HG02852 (cell line): ENCODE data around the gene ARMC5.

Source experiments
- ATAC-seq: cut with Tn5 transposase; IDR thresholded peaks from one replicate; pipeline ENCODE4 v1.9.1; 2021; ENCODE audit warnings: mild to moderate bottlenecking, moderate library complexity; ENCODE audit not compliant: unreplicated experiment

The ARMC5 gene

DNA sequence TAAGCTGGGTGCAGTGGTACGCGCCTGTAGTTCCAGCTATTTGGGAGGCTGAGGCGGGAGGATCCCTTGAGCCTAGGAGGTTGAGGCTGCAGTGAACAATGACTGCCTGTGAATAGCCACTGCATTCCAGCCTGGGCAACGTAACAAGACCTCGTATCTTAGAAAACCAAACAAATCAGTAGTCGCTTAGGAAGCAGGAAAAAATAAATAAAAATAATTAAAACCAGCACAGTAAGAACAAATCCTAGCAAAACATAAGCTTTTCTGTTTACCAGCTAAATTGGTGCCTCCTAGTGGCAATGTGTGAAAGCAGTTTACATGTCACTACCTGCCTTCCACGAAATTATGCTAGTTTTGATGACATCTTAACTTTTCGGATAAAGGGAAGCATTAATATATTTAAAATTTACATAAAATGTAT lies 1.3 kb downstream of the ARMC5 start:
- no peak for ATAC-seq

DNA sequence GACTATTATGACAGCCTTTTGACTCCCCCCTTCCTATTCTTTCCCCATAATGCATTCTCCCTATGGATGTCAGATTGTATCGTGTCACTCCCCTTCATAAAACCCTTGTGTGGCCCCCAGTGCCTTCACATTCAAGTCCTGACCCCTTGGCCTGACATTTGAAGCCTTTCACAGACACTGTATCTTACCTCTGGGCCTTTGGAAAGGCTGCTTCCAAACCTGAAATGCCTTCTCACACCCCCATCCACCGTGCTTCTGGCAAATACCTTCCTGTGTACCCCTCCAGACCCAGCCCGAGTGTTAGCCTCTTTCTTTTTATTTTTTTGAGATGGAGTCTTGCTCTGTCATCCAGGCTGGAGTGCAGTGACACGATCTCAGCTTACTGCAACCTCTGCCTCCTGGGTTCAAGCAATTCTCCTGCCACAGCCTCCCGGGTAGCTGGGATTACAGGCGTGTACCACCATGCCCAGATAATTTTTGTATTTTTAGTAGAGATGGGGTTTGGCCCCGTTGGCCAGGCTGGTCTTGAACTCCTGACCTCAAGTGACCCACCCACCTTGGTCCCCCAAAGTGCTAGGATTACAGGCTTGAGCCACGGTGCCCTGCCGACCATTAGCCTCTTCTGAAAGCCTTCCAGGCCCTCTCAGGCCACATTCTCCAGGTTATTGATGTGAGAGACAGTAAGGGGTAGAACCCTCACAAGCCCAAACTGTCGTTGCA lies 2.1 kb downstream of the ARMC5 start:
- ATAC-seq, result no peak

DNA sequence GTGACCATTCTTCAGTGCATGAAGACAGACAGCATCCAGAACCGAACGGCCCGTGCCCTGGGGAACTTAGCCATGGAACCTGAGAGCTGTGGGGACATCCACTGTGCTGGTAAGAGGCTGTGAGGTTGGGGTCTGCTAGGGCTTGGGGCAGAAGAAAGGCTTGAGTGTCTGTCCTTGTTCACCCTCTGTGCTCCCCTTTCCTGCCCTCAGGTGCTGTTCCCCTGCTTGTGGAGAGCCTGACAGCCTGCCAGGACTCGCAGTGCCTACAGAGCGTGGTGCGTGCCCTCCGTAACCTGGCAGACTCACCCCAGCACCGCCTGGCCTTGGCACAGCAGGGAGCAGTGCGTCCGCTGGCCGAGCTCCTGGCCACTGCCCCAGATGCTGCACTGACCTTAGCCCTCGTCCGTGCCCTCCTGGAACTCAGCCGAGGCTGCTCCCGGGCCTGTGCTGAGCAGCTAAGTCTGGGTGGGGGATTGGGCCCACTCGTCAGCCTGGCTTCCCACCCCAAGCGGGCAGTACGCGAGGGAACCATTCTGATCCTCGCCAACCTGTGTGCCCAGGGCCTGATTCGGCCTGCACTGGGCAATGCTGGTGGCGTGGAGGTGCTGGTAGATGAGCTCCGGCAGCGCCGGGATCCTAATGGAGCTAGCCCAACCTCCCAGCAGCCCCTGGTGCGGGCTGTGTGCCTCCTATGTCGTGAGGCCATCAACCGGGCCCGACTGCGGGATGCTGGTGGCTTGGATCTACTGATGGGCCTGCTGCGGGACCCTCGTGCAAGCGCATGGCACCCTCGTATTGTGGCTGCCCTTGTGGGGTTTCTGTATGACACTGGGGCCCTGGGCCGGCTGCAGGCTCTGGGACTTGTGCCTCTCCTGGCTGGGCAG lies 2.9 kb downstream of the ARMC5 start:
- ATAC-seq, result no peak

DNA sequence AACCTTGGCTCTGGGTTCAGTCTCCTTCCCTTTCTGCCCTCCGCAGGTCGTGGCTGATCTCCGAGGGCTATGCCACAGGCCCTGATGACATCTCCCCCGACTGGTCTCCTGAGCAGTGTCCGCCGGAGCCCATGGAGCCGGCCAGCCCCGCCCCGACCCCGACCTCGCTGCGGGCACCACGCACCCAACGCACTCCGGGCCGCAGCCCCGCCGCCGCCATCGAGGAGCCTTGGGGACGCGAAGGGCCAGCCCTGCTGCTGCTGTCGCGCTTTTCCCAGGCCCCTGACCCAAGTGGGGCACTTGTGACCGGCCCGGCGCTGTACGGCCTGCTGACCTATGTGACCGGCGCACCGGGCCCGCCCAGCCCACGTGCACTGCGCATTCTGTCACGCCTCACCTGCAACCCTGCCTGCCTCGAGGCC lies 5.1 kb downstream of the ARMC5 start:
- ATAC-seq, result no peak

DNA sequence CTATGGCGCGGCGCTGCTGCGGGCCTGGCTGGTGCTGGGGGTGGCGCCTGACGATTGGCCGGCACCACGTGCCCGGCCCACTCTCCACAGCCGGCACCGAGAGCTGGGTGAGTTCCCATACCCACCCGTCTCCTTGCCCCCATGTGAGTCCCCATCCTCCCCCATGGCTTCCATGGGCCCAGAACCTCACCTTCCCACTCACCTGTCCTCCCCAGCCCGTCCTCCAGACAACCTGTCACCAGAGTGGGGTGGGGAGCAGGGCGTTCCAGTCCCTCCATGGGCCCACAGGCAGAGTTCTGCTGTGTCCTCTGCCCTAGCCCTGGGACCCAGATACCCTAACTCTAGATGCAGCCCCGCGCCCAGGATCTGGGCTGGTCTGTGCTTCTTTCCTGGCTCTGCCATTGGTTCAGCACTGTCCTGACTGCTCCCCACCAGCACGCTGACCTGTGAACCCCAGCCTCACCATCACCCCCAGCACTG lies 5.5 kb downstream of the ARMC5 start:
- ATAC-seq, result no peak

DNA sequence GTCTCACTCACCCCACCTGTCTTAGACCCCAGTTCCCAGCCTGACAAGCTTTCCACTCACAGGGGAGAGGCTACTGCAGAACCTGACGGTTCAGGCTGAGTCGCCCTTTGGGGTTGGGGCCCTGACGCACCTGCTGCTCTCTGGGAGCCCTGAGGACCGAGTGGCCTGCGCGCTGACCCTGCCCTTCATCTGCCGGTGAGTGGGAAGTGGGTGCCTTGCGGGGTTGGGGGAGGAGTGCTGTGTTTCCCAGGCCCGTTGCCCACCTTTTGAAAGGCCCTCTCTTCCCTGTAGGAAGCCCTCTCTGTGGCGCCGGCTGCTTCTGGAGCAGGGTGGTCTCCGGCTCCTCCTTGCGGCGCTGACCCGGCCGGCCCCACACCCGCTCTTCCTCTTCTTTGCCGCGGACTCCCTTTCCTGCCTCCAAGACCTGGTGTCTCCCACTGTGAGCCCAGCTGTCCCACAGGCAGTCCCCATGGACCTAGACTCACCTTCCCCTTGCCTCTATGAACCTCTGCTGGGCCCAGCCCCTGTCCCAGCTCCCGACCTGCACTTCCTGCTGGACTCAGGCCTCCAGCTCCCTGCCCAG lies 6.6 kb downstream of the ARMC5 start:
- ATAC-seq, result no peak

DNA sequence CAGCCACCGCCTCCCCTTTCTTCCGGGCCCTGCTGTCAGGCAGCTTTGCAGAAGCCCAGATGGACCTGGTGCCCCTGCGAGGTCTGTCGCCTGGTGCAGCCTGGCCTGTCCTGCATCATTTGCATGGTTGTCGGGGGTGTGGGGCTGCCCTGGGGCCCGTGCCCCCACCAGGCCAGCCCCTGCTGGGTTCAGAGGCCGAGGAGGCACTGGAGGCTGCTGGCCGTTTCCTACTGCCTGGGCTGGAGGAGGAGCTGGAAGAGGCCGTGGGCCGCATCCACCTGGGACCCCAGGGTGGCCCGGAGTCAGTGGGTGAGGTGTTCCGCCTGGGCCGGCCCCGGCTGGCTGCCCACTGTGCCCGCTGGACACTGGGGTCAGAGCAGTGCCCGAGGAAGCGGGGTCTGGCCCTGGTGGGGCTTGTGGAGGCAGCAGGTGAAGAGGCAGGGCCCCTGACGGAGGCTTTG lies 7.1 kb downstream of the ARMC5 start:
- ATAC-seq, result no peak

DNA sequence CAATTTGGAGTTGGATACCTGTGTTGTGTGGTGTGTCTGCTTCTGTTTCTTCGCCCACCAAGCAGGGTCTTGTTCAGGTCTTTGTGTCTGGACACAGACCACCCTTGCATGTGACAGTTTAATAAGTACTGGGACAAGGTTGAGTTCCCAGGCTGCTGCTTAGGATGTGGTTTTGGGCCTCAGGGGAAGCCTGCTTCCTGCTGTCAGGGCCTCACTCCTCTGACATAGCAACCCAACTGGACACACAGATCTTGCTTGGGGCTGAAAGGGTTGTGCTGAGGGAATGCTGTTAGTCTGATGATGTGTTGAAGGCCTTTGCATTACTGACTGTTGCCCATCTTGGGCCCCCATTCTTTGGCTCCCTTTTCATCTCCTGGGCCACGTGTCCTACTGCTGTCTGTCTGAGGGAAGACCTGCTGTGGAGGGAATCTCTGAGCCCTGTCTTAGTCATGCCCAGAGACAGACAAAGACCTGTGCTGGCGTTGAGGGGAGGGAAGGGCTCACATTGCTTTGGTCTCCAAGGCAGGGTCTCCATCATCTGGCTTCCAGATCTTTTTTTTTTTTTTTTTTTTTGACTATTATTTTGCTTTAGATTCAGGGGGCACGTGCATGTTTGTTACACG lies 8.0 kb downstream of the ARMC5 start:
- no peak for ATAC-seq

DNA sequence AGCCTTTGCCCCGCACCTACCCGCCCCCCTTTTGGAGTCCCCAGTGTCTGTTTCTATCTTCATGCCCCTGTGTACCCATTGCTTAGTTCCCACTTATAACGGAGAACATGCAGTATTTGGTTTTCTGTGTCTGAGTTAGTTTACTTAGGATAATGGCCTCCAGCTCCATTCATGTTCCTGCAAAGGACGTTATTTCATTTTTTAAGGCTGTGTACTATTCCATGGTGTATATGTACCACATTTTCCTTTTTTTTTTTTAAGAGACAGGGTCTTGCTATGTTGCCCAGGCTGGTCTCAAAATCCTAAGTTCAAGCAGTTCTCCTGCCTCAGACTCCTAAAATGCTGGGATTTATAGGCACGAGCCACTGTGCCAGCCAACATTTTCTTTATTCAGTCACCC lies 8.6 kb downstream of the ARMC5 start:
- no peak for ATAC-seq

DNA sequence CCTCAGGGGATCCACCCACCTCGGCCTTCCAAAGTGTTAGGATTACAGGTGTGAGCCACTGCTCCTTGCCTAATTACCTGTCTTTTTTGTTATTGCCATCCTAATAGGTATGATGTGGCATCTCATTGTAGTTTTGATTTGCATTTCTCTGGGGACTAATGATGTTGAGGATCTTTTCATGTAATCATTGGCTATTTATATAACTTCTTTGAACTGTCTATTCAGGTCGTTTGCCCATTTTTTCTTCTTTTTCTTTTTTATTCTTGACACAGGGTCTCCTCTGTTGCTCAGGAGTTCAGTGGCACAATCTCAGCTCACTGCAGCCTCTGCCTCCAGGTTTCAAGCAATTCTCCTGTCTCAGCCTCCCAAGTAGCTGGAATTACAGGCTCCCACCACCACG lies 11.3 kb downstream of the ARMC5 start:
- ATAC-seq, result no peak

DNA sequence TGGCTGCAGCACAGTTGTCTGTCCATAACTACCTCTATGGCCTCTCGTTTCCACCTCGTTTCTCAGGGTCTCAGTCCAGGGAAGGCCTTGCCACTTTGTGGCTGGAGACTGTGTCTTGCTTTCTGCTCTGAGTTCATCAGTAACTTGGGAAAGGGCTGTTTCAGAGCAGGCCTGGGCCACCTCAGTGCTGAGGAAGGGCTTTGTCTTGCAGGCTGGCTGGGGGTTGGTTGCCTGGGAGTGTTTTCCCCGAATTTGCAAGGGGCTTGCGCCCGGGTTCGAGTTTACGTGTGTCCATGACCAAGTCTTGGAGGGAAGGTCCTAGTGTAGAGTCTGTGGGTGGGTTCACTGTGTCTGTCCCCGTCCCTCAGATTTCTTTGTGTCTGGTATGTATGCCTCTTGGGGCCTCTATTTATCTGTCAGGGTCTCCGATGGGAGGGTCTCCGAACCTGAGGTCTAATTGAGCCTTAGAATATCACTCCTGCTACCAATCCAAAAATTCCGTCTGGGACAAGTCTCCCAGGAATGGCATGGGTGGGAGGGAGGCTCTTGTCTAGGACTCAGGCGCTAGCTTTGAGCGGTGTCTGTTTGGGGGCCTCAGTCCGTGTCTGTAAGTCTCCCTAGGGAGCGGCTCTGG lies 12.1 kb downstream of the ARMC5 start:
- no peak for ATAC-seq

DNA sequence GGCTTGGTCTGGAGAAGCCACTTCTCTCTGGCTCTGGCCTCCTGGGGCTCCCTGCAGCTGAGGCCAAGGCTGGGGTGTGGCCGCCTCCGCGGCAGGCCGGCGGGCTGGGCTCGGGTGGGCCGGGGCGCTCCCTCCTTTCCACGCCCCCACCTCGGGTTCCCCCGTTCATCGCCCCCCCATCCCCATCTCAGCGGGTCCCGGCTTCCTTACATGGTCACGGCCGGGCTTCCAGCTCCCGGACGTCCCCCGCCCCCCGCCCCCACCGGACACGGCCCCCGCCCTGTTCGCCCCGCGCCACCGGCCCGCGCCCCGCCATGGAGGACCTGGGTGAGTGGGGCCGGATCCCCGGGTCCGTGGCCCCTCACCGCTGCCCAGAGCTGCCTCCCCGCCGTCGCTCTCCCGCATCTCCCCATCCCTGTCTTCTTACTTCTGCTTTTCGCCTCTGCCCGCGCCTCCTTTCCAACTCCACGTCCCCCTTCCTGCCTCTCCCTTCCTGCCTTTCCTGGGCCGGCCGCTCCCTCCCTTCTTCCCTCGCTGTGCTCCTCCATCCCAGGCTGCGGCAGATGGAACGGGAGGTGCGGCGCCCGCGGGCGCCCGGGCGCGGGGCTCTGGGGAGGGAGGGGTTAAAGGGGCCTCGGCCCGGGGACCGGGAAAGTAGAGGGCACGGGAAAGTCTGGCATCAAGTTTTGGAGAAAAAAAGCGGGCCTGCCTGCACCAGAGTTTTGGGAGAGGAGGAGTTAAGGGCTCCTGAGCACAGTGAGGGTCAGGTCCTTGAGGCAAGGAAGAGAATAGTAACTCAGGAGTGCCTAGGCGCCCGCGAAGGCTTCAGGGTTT lies 12.8 kb downstream of the ARMC5 start, which contains the start of gene TGFB1I1:
Gene TGFB1I1 (plus strand): TSS at position 278 of the 834 bp plus-strand sequence. CDS start 37 bp downstream, at position 315.
- ATAC-seq, result no peak

DNA sequence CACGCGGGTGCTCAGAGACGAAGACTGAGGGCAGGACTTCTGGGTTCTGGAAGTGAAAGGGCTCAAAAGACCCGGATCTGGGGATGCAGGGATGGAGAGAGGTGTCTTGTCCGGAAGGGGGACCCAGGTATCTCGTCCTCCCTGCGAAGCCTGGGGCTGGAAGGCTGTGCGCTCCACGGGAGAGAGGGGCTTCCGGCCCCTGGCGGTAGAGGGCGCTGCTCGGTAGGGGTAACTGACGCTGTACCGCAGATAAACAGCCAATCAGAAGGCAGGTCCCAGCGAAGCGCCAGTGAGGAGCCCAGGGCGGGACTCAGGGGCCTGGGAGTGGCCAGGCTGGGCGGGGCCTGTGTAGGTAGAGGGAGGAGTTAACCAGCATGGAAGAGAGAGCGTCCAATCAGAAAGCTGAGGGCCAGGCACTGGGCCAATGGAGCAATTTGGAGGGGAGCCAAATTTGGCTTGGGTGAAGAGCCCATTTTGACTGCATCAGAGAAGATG lies 13.5 kb downstream of the ARMC5 start:
- ATAC-seq, result no peak

DNA sequence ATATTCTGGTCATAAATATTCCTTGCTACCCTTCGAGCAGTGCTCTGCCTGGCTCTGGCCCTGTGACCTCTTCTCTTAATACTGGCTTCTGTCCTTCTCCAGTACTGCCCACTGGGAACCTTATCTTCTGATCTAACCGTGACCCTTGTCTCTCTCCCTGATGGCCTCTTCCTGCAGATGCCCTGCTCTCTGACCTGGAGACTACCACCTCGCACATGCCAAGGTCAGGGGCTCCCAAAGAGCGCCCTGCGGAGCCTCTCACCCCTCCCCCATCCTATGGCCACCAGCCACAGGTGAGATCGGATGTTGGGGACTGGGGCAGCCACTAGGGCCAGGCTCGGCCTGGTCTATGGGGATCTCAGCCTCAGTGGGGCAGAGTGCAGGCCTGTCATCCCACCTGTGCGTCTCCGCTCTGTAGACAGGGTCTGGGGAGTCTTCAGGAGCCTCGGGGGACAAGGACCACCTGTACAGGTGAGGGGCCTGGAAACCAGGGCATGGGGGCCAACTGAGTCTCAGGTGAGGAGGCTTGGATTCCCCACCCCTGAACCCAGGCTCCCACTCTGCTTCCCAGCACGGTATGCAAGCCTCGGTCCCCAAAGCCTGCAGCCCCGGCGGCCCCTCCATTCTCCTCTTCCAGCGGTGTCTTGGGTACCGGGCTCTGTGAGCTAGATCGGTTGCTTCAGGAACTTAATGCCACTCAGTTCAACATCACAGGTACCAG lies 14.1 kb downstream of the ARMC5 start:
- no peak for ATAC-seq

DNA sequence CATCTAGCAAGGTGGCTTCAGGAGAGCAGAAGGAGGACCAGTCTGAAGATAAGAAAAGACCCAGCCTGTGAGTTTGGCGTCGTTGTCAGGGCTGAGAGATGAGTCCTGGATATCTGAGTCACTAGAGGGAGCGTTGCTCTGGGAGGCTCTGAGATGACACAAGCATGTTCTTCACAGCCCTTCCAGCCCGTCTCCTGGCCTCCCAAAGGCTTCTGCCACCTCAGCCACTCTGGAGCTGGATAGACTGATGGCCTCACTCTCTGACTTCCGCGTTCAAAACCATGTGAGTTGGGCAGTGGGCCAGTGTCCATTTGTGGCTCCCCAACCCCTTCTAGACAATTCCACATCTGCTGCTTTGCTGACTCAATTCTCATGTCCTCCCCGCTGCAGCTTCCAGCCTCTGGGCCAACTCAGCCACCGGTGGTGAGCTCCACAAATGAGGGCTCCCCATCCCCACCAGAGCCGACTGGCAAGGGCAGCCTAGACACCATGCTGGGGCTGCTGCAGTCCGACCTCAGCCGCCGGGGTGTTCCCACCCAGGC lies 14.9 kb downstream of the ARMC5 start:
- no peak for ATAC-seq

DNA sequence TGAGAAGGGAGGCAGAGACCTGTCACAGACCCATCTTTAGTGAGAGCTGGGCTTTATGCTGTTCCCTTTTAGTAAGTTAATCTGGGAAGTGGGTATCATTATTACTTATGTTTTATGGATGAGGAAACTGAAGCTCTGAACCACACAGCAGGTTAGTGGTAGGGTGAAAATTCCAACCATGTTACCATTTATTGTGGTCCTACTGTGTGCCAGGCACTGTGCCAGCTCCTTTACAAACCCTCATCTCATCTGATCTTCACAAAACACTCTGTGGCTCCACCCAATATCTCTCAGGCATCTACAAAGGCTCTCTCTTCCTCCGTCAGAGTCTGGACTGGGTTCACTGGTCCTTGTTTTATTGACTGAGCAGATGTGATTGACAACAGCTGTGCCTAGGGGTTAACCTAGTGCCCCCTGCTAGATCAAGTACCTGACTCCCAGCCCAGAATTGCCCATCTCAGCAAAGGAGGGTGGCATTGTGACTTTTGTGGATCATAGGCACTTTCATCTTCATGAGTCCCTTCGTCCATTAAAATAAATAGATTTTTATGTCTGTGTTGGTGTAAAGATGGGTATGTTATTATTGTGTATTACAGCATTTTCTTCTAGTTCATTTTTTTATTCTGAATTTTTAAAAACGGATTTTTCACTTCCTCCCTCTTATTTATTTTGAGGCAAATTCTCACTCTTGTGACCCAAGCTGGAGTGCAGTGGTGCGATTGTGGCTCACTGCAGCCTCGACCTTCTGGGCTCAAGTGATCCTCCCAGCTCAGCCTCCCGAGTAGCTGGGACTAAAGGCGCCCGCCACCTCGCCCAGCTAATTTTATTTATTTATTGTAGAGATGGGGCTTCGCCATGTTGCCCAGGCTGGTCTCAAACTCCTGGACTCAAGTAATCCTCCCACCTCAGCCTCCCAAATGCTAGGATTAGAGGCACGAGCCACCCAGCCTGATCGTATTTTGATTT lies 15.8 kb downstream of the ARMC5 start:
- ATAC-seq, result no peak

DNA sequence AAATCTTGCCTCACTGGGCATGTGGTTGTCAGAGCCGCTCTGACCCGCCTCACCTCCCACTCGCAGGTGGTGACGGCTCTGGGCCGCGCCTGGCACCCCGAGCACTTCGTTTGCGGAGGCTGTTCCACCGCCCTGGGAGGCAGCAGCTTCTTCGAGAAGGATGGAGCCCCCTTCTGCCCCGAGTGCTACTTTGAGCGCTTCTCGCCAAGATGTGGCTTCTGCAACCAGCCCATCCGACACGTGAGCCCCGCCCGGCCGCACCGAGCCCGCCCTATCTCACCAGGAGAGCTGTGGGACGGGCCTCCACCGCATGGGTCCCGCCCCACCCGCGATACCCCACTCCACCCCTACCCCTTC lies 16.6 kb downstream of the ARMC5 start:
- ATAC-seq, result no peak
